IPS DF 4.7 (cell line): ENCODE results near the gene ACVRL1.

ENCODE experiments used
- DNase-seq: peaks from one replicate; pipeline ENCODE4 v3.0.0-alpha.2; 2013; ENCODE audit warnings: low spot score; ENCODE audit errors: extremely low read depth

Gene ACVRL1

DNA sequence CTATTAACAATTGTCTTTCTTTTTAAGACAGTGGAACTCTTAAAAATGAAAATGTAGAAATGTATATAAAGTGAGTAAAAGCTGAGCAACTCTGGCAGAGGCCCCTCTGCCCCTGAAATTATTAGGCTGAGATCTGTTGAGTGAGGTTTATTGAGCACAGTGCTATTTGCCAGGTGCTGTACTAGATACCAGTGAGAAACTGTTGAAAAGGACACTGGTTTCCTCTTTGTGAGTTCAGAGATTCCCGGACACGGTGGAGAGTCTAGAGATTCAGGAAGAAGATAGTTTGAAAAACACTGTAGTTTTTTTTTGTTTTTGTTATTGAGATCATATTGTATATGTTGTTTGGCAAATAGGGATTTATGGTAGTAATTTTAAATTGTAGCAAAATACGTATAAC lies 55.4 kb downstream of the ACVRL1 start:
- no peak for DNase-seq

DNA sequence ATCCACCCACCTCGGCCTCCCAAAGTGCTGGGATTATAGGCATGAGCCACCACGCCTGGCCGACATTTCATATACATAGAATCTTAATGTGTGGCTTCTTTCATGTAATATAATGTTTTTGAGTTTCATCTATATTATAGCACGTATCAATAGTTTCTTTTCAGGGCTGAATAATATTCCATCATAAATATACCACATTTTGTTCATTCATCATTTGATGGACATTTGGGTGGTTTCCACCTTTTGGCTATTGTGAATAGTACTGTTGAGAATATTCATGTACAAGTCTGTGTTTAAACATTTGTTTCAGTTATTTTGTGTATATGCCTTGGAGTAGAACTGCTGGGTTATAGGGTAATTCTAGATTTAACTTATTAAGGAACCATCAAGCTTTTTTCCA lies 56.2 kb downstream of the ACVRL1 start:
- DNase-seq: no peak

DNA sequence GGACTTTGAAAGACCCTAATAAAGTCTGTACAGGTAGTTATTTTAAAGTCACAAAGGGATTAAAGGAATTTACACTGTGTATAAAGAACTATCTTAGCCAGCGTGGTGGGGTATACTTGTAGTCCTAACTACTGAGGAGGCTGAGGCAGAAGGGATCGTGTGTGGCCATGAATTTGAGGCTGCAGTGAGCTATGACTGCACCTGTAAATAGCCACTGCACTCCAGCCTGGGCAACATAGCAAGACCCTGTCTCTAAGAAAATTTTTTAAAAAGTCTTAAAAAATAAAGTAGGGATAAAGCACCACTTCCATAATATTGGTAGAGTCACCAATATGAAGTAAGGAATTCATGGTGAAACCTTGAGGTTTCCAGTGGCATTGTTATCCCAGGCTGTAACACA lies 62.3 kb downstream of the ACVRL1 start:
- DNase-seq: no peak

DNA sequence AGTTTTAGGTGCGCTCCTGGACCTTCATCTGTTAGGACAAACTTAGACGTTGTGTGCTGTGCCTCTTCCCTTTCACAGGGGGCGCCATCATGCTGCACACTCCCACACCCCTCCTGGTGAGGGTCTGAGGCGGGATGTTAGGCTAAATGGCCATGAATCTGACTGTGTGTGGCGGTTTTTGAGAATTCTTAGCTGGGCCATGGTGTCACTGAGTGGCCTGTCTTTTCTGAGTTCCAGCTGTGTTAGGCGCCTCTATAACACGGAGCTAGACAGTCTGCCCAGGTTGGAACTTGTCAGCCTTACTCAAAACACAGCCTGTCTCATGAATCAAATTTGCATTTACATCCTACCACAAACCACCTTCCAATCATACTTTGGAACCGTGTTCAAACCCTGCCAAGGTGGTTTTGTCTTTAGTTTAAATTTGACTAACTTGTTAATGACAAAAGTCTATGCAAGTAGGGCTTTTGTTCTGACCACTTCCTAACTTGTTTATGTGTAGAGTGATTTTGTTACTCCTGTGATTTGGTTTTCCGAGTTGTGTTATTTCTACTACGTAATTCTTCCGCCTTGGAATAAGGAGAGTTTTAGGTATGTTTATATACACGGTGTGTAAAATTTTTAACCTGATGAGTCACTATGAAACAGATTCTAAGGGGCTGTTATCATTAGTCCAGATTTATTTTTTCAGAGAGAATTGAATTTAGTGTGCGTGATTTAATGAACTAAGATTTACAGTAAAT lies 63.8 kb downstream of the ACVRL1 start:
- DNase-seq: no peak

DNA sequence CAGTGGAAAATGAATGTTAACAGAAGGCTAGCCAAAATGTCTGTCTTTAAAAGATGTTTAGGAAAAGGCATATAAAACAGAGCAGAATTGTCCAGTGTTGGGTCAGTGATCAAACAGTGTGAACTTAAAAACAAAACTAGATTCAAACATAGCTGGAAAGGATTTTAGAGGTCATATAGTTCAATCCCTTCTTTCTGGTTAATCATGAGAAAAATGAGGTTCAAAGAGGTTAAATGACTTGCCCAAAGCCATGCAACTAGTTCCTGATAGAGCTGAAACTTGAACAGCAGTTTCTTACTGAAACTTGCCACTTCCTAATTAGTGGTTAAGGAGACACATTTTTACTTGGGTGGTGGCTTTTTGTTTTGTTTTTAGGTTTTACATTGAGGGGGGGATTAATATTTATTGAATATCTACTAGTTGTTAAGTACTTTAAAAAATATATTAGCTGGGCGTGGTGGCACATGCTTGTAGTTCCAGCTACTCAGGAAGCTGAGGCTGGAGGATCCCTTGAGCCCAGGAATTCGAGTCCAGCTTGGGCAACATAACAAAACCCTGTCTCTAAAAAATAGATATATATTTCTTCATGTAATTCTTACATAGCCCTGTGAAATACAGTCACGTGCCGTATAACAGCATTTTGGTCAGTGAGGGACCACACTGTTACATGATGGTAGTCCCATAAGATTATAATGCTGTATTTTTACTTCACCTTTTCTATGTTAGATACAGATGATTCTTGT lies 64.5 kb downstream of the ACVRL1 start:
- DNase-seq: no peak

DNA sequence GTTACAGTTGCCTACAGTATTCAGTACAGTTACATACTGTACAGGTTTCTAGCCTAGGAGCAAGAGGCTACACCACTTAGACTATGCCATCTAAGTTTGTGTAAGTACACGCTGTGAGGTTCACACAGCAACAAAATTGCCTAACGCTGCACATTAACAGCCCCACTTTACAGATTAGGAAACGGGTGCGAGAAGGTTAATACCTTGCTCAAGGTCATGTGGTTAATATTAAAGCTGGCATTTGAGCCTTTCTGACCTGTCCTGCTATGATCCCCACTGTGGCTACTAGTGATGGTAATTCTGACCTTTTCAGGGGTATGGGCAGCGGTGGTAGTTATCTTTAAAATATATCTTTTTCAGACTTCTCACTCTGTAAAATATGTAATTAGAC lies 65.1 kb downstream of the ACVRL1 start:
- DNase-seq: no peak

DNA sequence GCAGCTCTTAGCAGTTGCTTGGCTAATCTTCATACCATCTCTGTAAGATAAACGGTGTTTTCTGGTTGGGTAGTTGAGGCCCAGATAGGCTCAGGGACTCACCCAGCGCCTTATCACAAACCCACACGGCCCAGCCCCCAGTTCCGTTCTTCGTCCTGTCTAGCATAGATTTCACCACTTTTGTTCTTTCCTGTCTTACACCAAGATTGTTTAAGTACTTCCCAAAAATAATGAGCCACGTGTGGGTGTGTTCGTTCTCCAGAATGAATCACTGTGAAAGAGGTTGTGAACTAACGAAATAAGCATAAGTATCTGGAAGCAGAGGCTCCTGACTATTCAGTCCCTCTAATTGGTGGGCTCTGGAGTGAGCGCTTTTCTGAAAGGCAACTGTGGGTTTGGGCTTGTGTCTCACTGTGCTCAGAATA lies 65.6 kb downstream of the ACVRL1 start:
- DNase-seq: no peak
